ENCODE results near the gene ABHD16B.

Gene ABHD16B

DNA sequence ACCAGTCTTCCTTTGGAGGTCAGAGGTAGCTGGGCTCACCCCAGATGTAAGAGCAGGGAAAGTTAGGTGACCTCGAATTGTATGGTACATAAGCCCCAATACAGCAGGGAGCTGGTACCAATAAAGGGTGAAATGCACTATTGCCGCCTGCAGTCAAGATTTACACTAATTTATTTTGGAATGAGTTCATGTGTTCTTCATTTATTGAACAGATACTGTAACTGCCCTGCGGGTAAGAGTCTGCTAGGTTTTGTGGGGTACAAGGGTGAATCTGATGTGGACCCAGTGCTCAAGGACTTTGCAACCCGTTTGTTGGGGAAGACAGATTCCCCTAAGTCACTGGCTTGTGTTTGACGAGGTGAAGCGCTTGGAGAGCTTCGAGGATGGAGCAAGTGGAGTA lies 31.1 kb downstream of the ABHD16B start:
- H3K36me3 ChIP-seq (ENCODE audit: control insufficient read depth, insufficient read depth, low read length): peaks cover 16% of the 10 kb centered on the region
- H3K4me3 ChIP-seq (replicated peaks; ENCODE audit: low read depth, low read length): no peak overlapping the region
- TF ChIP-seq, protein P1, sequence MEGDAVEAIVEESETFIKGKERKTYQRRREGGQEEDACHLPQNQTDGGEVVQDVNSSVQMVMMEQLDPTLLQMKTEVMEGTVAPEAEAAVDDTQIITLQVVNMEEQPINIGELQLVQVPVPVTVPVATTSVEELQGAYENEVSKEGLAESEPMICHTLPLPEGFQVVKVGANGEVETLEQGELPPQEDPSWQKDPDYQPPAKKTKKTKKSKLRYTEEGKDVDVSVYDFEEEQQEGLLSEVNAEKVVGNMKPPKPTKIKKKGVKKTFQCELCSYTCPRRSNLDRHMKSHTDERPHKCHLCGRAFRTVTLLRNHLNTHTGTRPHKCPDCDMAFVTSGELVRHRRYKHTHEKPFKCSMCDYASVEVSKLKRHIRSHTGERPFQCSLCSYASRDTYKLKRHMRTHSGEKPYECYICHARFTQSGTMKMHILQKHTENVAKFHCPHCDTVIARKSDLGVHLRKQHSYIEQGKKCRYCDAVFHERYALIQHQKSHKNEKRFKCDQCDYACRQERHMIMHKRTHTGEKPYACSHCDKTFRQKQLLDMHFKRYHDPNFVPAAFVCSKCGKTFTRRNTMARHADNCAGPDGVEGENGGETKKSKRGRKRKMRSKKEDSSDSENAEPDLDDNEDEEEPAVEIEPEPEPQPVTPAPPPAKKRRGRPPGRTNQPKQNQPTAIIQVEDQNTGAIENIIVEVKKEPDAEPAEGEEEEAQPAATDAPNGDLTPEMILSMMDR (IDR thresholded peaks at IDR 0.05; ENCODE audit: insufficient read depth, low read length, poor library complexity, severe bottlenecking): no peak
- H3K27me3 ChIP-seq (replicated peaks; ENCODE audit: control insufficient read depth, insufficient read depth, low read length): no peaks in the 10 kb centered on the region
- no peak for DNase-seq (ENCODE audit: extremely low read depth, insufficient read length)

DNA sequence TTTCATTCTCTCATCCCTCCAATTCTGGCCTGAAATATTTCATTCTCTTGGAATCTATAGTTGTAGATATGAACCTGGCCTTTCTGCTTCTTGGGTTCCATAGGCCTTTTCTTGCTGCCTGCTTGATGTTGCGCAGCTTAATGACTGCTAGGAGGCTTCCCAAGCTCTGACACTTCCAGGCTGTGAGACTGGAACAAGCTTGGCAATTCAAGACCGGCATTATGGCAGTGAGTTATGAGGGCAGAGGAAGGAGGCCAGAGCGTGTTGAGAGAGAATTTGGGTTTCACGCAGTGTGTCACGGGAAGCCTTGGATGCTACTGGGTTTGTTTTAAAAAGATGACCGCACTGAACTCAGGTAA lies 32.7 kb downstream of the ABHD16B start:
- peaks cover 11% of the 10 kb centered on the region for H3K36me3 ChIP-seq (ENCODE audit: control insufficient read depth, insufficient read depth, low read length)
- DNase-seq (ENCODE audit: extremely low read depth, insufficient read length): no peak
- no peaks in the 10 kb centered on the region for H3K27me3 ChIP-seq (replicated peaks; ENCODE audit: control insufficient read depth, insufficient read depth, low read length)
- TF ChIP-seq, protein P1 (IDR thresholded peaks at IDR 0.05; ENCODE audit: insufficient read depth, low read length, poor library complexity, severe bottlenecking): no peak
- no peak overlapping the region for H3K4me3 ChIP-seq (replicated peaks; ENCODE audit: low read depth, low read length)

DNA sequence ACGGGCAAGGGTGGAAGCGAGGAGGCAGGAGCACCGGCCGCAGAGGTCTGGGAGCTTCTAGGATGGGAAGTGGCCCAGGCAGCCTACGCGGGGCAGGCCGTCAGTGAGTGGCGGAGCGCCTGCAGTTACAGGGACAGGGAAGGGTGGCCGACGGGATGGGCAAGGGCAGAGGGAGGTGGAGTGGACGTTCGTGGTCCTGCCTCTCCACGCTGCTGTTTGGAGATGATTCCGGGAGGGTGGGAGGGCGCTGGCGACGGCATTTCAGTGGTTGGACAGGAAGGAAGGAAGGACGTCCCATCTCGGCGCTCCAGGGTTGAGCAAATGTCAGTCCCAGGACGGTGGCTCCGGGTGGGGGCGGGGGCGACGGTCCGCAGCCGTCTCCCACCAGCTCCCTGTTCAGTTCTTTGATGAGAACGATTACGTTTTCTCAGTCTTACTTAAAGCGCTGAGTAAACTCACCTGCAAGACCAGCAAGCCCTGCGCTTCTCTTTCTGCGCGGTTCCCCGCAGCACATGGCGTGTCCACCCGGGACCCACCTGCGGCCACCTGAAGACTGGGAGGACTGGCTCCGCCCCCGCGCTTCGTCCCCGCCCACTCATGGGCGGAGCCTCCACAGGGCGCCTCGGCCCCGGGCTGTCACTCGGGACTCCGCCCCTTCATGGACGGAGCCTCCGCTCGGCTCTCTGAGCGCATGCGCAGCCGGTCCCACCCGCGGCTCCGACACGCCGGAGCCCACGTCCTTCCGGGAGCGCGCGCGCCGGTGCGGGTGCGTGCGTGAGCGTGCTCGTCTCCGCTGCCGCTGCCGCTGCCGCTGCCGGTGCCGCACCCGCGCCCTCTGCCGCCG lies 33.3 kb downstream of the ABHD16B start, which contains the start of gene DNAJC5:
Gene DNAJC5, plus strand, starts transcription at position 769 of the 844 bp plus-strand sequence. CDS start 33,220 bp downstream, outside the sequence.
- Histone ChIP-seq H3K4me3 (replicated peaks; ENCODE audit: low read depth, low read length) (peak within 1 kb of the TSS; percentile 75), H3K36me3 (ENCODE audit: control insufficient read depth, insufficient read depth, low read length) (peaks cover 10% of the 10 kb centered on the region), H3K27me3 (replicated peaks; ENCODE audit: control insufficient read depth, insufficient read depth, low read length) (no peaks in the 10 kb centered on the region)
- TF ChIP-seq, protein P1 (IDR thresholded peaks at IDR 0.05; ENCODE audit: insufficient read depth, low read length, poor library complexity, severe bottlenecking): no peak
- peak; percentile 95 for DNase-seq (ENCODE audit: extremely low read depth, insufficient read length)

DNA sequence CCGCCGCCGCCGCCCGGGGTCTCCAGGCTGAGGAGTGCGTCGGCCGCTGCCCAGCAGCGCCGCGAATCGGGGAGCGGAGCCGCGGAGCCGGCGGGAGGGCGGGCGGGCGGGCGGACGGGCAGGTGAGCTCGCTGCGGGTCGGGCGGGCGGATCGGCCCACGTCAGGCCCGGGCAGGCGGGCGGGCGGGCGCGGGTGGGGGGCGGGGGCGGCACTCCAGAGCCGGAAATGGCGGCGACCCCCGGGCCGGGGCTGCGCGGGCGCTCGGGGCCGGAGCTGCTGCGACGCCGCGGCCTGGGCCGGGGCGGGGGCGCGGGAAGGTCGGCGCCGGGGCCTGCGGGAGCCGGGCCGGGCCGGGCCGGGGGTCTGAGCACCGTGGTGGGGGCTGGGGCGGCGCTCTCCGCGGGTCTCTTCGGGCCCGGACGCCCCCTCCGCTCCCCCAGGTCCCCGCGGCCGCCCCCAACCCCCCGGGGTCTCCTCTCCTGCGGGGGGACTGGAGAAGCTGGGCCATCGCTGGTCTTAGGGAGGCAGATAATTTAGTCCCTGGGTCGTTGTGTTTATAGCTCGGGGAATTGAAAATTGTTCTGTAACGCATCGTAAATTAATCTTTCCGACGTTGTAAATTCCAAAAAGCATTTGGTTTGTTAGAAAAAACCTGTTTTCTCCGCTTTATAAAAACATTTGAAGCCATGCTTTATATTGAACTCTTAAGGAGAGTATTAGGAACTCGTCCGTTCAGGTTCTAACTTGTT lies 34.1 kb downstream of the ABHD16B start:
- H3K4me3 ChIP-seq (replicated peaks; ENCODE audit: low read depth, low read length): peak overlapping the region; percentile 75
- TF ChIP-seq, protein P1 (IDR thresholded peaks at IDR 0.05; ENCODE audit: insufficient read depth, low read length, poor library complexity, severe bottlenecking): no peak
- no peaks in the 10 kb centered on the region for H3K27me3 ChIP-seq (replicated peaks; ENCODE audit: control insufficient read depth, insufficient read depth, low read length)
- no peak for DNase-seq (ENCODE audit: extremely low read depth, insufficient read length)
- H3K36me3 ChIP-seq (ENCODE audit: control insufficient read depth, insufficient read depth, low read length): peaks cover 6% of the 10 kb centered on the region

DNA sequence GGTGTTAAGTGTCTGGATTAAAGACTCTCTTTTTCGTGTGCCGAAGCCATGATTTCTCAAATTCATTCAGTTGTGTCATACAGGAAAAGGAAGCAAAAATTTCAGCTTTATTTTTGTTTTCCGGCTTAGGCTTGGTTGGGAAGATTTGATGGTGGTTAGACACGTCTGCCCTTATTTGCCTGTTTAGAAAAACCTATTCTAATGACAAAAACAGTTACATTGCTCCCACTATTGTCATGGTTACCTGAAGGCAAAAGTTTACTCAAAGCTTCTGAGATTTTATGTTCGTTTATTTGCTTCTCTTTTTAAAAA lies 34.6 kb downstream of the ABHD16B start:
- H3K36me3 ChIP-seq (ENCODE audit: control insufficient read depth, insufficient read depth, low read length): peaks cover 6% of the 10 kb centered on the region
- peak overlapping the region; percentile 75 for H3K4me3 ChIP-seq (replicated peaks; ENCODE audit: low read depth, low read length)
- TF ChIP-seq, protein P1 (IDR thresholded peaks at IDR 0.05; ENCODE audit: insufficient read depth, low read length, poor library complexity, severe bottlenecking): no peak
- no peak for DNase-seq (ENCODE audit: extremely low read depth, insufficient read length)
- no peaks in the 10 kb centered on the region for H3K27me3 ChIP-seq (replicated peaks; ENCODE audit: control insufficient read depth, insufficient read depth, low read length)
